HL-60 (cell line): ENCODE measurements around the gene BEND6.

Source experiments
- DNase-seq, 2 experiments: peaks; one replicate each; pipeline ENCODE4 v3.0.0-alpha.2; 2010 to 2020; ENCODE audit warnings: low read depth in 1 of 2, low spot score in 1 of 2
- H3K27ac ChIP-seq: fragments of 250-450 bp; sonication (Bioruptor Pico); replicated peaks from 2 replicates; pipeline ENCODE4 v1.5.1; 2020; ENCODE audit warnings: mild to moderate bottlenecking, moderate library complexity
- H3K27me3 ChIP-seq: fragments of 250-450 bp; sonication (Bioruptor Pico); 2 replicates; pipeline ENCODE4 v1.5.1; 2021; ENCODE audit warnings: mild to moderate bottlenecking, moderate library complexity; ENCODE audit not compliant: insufficient read depth, poor library complexity, severe bottlenecking
- H3K4me3 ChIP-seq: replicated peaks from 2 replicates; pipeline ENCODE4 v1.5.1; 2011; ENCODE audit warnings: mild to moderate bottlenecking, control low read depth, low read length; ENCODE audit not compliant: insufficient read depth
- CTCF ChIP-seq: IDR thresholded peaks from one replicate; pipeline ENCODE4 v1.5.1; 2011; ENCODE audit warnings: low read length, control low read depth, inconsistent platforms; ENCODE audit not compliant: insufficient read depth
- GABPA ChIP-seq: IDR thresholded peaks from 2 replicates; pipeline ENCODE4 v1.6.1; 2012; ENCODE audit warnings: low read depth
- POLR2AphosphoS5 ChIP-seq: IDR thresholded peaks from 2 replicates; pipeline ENCODE4 v1.6.1; 2012; ENCODE audit warnings: low read depth
- SPI1 ChIP-seq: IDR thresholded peaks from 2 replicates; pipeline ENCODE4 v1.6.1; 2012; ENCODE audit warnings: low read depth, mild to moderate bottlenecking, borderline replicate concordance
- TF ChIP-seq, protein P1 (sequence below): IDR thresholded peaks from 2 replicates; pipeline ENCODE4 v1.6.1; 2012; ENCODE audit warnings: low read depth; ENCODE audit not compliant: insufficient replicate concordance

The BEND6 gene

DNA sequence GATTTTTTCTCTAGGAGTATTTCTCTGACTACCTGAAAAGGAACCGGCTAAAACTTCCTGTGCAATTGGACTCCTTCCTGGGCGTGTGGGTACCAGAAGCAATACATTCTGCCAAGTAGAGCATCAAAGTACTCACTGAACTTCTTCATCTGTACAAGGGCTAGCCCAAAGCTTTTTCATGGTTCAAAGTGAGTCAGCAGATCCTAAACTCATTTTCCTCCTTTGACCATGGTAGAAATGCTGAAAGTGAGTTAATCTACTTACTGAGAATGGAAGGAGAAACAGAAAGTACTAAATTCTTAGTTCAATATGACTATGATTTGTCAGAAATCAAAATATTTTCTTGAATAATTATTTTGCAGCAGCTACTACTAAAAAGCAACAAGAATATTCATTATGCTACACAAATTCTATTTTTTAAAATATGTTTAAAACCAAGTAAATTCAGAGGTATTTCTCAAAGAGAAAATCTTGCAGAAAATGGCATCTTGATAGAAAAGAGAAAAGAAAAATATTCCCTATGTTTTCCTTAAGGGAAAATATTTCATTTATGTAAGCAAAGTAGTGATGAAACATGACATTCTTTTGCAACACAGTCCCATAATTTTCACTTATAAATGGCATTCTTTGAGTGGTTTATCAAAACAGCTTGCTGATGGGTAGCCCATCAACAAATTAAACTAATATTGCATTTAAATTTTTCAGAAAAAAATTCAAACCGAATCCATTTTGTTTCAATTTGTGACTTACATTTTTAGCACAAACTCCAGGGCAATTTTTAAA is 3.7 kb upstream of the BEND6 start:
- no peak for DNase-seq
- Histone ChIP-seq H3K27ac (no peak overlapping the region), H3K4me3 (no peak overlapping the region), H3K27me3 (no peaks in the 10 kb centered on the region)
- TF ChIP-seq, protein P1, sequence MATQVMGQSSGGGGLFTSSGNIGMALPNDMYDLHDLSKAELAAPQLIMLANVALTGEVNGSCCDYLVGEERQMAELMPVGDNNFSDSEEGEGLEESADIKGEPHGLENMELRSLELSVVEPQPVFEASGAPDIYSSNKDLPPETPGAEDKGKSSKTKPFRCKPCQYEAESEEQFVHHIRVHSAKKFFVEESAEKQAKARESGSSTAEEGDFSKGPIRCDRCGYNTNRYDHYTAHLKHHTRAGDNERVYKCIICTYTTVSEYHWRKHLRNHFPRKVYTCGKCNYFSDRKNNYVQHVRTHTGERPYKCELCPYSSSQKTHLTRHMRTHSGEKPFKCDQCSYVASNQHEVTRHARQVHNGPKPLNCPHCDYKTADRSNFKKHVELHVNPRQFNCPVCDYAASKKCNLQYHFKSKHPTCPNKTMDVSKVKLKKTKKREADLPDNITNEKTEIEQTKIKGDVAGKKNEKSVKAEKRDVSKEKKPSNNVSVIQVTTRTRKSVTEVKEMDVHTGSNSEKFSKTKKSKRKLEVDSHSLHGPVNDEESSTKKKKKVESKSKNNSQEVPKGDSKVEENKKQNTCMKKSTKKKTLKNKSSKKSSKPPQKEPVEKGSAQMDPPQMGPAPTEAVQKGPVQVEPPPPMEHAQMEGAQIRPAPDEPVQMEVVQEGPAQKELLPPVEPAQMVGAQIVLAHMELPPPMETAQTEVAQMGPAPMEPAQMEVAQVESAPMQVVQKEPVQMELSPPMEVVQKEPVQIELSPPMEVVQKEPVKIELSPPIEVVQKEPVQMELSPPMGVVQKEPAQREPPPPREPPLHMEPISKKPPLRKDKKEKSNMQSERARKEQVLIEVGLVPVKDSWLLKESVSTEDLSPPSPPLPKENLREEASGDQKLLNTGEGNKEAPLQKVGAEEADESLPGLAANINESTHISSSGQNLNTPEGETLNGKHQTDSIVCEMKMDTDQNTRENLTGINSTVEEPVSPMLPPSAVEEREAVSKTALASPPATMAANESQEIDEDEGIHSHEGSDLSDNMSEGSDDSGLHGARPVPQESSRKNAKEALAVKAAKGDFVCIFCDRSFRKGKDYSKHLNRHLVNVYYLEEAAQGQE, result no peak
- TF ChIP-seq CTCF, result no peak
- TF ChIP-seq GABPA, result no peak
- no peak for TF ChIP-seq SPI1
- TF ChIP-seq POLR2AphosphoS5, result no peak

DNA sequence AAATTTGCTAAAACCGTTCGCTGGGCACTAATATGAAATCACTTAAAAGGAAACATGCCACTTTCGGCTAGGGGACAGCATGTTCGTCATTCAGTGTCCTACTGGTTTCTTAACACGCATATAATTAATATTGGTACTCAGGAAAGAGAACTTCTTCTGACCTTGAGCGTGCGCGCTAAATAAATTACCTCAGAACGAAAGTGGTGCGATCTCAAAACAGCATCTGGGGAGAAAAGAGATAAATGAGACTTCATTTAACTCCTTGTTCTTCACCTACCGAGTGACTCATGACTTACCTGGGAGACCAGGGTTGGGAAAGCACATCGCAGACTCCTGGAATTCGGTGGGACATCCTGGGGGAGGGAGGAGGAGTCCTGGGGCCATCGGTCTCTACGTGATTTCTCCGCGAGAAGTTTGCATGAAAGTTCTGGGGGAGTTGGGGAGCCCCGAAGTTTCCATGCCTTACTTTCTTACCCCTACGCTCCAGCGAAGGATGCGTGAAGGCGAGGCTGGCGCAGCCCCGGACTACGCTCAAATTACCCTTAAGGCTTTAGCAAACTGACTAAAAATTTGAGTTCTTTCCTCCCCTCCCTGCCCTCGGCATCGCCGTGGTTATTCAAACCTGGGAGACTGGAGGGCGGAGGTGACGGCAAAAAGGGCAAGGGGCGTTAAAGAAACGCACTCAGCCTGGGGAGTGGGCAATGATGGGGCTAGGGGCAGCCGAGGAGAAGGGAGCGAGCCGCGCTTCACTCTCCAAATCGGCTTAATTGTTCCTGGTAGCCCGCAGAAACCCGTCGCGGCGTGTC is 1.1 kb upstream of the BEND6 start:
- no peak for DNase-seq
- Histone ChIP-seq H3K4me3 (peak overlapping the region; percentile 68), H3K27ac (peak overlapping the region; percentile 68), H3K27me3 (no peaks in the 10 kb centered on the region)
- TF ChIP-seq, protein P1, result no peak
- no peak for TF ChIP-seq CTCF
- no peak for TF ChIP-seq POLR2AphosphoS5
- no peak for TF ChIP-seq SPI1
- no peak for TF ChIP-seq GABPA

GRCh38 chr6:56955171-56956155 is 556 bp downstream of the BEND6 start:
- Histone ChIP-seq H3K27ac (peak overlapping the region; percentile 87), H3K4me3 (peak overlapping the region; percentile 68), H3K27me3 (no peaks in the 10 kb centered on the region)
- TF ChIP-seq SPI1 (no peak), GABPA (peak; percentile 42; the same call in 1 of the 2 replicates), POLR2AphosphoS5 (peak; percentile 93), CTCF (peak; percentile 59)
- TF ChIP-seq, protein P1, result peak; percentile 50
- DNase-seq, result peak; percentile 67 to 97
